ENCODE results near the gene LCN1. TPM values are rescaled to one million over a fixed set of nuclear protein-coding genes. Genes with fewer than 3 reads are reported as not detected.
"Not testable (repeated sequence)": the region's sequence is repeated elsewhere in the genome, so short reads cannot be mapped to it uniquely, and the experiment has no call there.

The LCN1 gene
- total RNA-seq, 1 experiment from 2014 or later, result not detected

- Histone ChIP-seq H3K4ac (ENCODE audit: low read depth, low read length) (no peak overlapping the region), H3K9me3 (ENCODE audit: control insufficient read depth, low read depth, low read length) (no peaks in the 10 kb centered on the region), H3K56ac (ENCODE audit: insufficient read length, low read depth, low read length) (no peak overlapping the region), H2BK5ac (ENCODE audit: insufficient read length, low read length) (no peak overlapping the region), H2BK120ac (ENCODE audit: low read depth, low read length, poor library complexity, severe bottlenecking) (no peak overlapping the region), H4K8ac (replicated peaks; ENCODE audit: insufficient read length, low read depth, low read length) (no peak overlapping the region), H3K14ac (ENCODE audit: insufficient read depth, low read length) (no peak overlapping the region), H3K9ac (ENCODE audit: extremely low read depth, insufficient read length, low read length) (no peak overlapping the region), H2BK20ac (ENCODE audit: low read depth, low read length, poor library complexity, severe bottlenecking) (no peak overlapping the region), H3K23me2 (ENCODE audit: insufficient read length, low read depth, low read length, poor library complexity, severe bottlenecking) (no peaks in the 10 kb centered on the region), H3K79me1 (ENCODE audit: insufficient read depth, low read depth, low read length, poor library complexity, severe bottlenecking) (no peaks in the 10 kb centered on the region), H2AFZ (ENCODE audit: low read length) (no peak overlapping the region), H3K4me2 (ENCODE audit: insufficient read depth, insufficient read length, low read length) (no peak overlapping the region), H2BK12ac (ENCODE audit: insufficient read length, low read depth, low read length) (no peak overlapping the region), H3K18ac (ENCODE audit: insufficient read length, low read depth, low read length) (no peak overlapping the region), H2AK5ac (ENCODE audit: insufficient read length, low read length) (no peak overlapping the region), H4K91ac (ENCODE audit: insufficient read length, low read depth, low read length) (no peak overlapping the region), H3K79me2 (ENCODE audit: insufficient read depth, low read length) (no peaks in the 10 kb centered on the region), H4K20me1 (ENCODE audit: control insufficient read depth, insufficient read depth, insufficient read length) (no peaks in the 10 kb centered on the region), H3K23ac (ENCODE audit: insufficient read length, low read depth, low read length) (no peak overlapping the region), H3K4me1 (ENCODE audit: insufficient read depth, low read length) (no peaks in the 10 kb centered on the region; the same call in 1 of the 2 replicates), H3K27ac (ENCODE audit: insufficient read length, low read depth, low read length) (no peak overlapping the region), H4K5ac (ENCODE audit: insufficient read length, low read depth, low read length) (no peak overlapping the region), H3K27me3 (ENCODE audit: insufficient read depth, low read length) (no peaks in the 10 kb centered on the region), H2BK15ac (ENCODE audit: low read depth, low read length) (no peak overlapping the region), H3T11ph (ENCODE audit: low read length) (no peak overlapping the region)
- H3K36me3 Mint-ChIP-seq (ENCODE audit: insufficient read depth in 1 of 3, low read depth in 3 of 3), result no peaks in the 10 kb centered on the region
- no peaks in the 10 kb centered on the region for H3K9me3 Mint-ChIP-seq
- H3K27me3 Mint-ChIP-seq (ENCODE audit: low read depth), result peaks cover 13% of the 10 kb centered on the region
- H3K4me3 Mint-ChIP-seq, result no peak overlapping the region
- DNase-seq, result no peak
- no peak for TF ChIP-seq CTCF (conservative IDR thresholded peaks at IDR 0.05)
- peaks cover 9 to 11% of the 10 kb centered on the region in 2 experiments for H3K4me1 Mint-ChIP-seq
- no peak overlapping the region; a peak in 1 of 7 replicates for H3K27ac Mint-ChIP-seq
- no CpG with 5 or more reads among the region's 12 CpGs for WGBS (ENCODE audit: extremely low coverage, insufficient read length, low lambda C conversion rate)
These were observed 12.4 kb downstream of the LCN1 start for GRCh38 chr9:135533674-135534073.

GRCh38 chr9:135534192-135534711, 13.0 kb downstream of the LCN1 start:
- not testable (repeated sequence) for H2BK20ac ChIP-seq (ENCODE audit: low read depth, low read length, poor library complexity, severe bottlenecking); H3K23me2 ChIP-seq (ENCODE audit: insufficient read length, low read depth, low read length, poor library complexity, severe bottlenecking); H4K8ac ChIP-seq (replicated peaks; ENCODE audit: insufficient read length, low read depth, low read length); H3K4me3 Mint-ChIP-seq; DNase-seq; H2AK5ac ChIP-seq (ENCODE audit: insufficient read length, low read length); H2AFZ ChIP-seq (ENCODE audit: low read length); H3K9me3 Mint-ChIP-seq; H3K4ac ChIP-seq (ENCODE audit: low read depth, low read length); H3K18ac ChIP-seq (ENCODE audit: insufficient read length, low read depth, low read length); H3K79me2 ChIP-seq (ENCODE audit: insufficient read depth, low read length); H3K27ac Mint-ChIP-seq; H2BK5ac ChIP-seq (ENCODE audit: insufficient read length, low read length); H2BK120ac ChIP-seq (ENCODE audit: low read depth, low read length, poor library complexity, severe bottlenecking); H3K56ac ChIP-seq (ENCODE audit: insufficient read length, low read depth, low read length); H4K20me1 ChIP-seq (ENCODE audit: control insufficient read depth, insufficient read depth, insufficient read length); H3K27me3 ChIP-seq (ENCODE audit: insufficient read depth, low read length); H3K14ac ChIP-seq (ENCODE audit: insufficient read depth, low read length); H3K36me3 Mint-ChIP-seq (ENCODE audit: insufficient read depth in 1 of 3, low read depth in 3 of 3); H4K5ac ChIP-seq (ENCODE audit: insufficient read length, low read depth, low read length); H2BK12ac ChIP-seq (ENCODE audit: insufficient read length, low read depth, low read length); H3K4me2 ChIP-seq (ENCODE audit: insufficient read depth, insufficient read length, low read length); H2BK15ac ChIP-seq (ENCODE audit: low read depth, low read length); H3K23ac ChIP-seq (ENCODE audit: insufficient read length, low read depth, low read length); H3K9me3 ChIP-seq (ENCODE audit: control insufficient read depth, low read depth, low read length); H3K4me1 ChIP-seq (ENCODE audit: insufficient read depth, low read length); H3K79me1 ChIP-seq (ENCODE audit: insufficient read depth, low read depth, low read length, poor library complexity, severe bottlenecking); H3T11ph ChIP-seq (ENCODE audit: low read length); H3K9ac ChIP-seq (ENCODE audit: extremely low read depth, insufficient read length, low read length); H3K27ac ChIP-seq (ENCODE audit: insufficient read length, low read depth, low read length); H4K91ac ChIP-seq (ENCODE audit: insufficient read length, low read depth, low read length)
- H3K27me3 Mint-ChIP-seq (ENCODE audit: low read depth), result peaks cover 17% of the 10 kb centered on the region
- WGBS (ENCODE audit: extremely low coverage, insufficient read length, low lambda C conversion rate), result no CpG with 5 or more reads among the region's 10 CpGs
- peaks cover 9 to 11% of the 10 kb centered on the region in 2 experiments for H3K4me1 Mint-ChIP-seq
